Choroid plexus epithelial cell (primary cell): ENCODE results near the gene MOXD1.
"Not testable (repeated sequence)": the region's sequence is repeated elsewhere in the genome, so short reads cannot be mapped to it uniquely, and the experiment has no call there.

ENCODE experiments used
- DNase-seq: peaks from one replicate; pipeline ENCODE4 v3.0.0-alpha.2; 2010; ENCODE audit warnings: low read depth
- H3K4me3 ChIP-seq: 2 replicates; pipeline ENCODE4 v1.5.1; 2011; ENCODE audit warnings: low read depth, mild to moderate bottlenecking, control low read depth, low read length, moderate library complexity
- TF ChIP-seq, protein P1 (sequence below): conservative IDR thresholded peaks from 2 replicates; pipeline ENCODE4 v1.5.1; 2011; ENCODE audit warnings: low read depth, mild to moderate bottlenecking, control low read depth, inconsistent platforms, low read length, moderate library complexity

Gene MOXD1

DNA sequence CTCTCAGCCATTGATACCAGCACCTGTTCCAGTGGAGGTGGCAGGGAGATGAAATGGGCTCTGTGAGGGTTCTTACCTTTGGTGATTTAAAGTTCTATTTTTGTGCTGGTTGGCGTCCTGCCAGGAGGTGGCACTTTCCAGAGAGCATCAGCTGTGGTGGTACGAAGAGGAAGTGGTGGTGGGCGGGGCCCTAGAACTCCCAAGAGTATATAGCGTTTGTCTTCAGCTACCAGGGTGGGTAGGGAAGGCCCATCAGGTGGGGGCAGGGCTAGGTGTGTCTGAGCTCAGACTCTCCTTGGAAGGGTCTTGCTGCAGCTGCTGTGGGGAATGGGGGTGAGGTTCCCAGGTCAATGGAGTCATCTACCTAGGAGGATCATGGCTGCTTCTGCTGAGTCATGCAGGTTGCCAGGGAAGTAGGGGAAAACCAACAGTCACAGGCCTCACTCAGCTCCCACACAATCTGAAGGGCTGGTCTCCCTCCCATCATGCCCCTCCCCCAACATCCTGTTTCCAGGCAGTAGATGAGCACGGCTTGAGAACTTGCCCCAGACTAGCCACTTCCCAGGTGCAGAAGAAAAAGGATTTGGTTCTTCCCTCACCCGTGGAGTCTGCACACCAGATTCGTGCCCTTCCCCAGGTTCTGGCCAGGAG lies 46.6 kb downstream of the MOXD1 start:
- DNase-seq: peak; percentile 30
- no peak overlapping the region for H3K4me3 ChIP-seq
- TF ChIP-seq, protein P1, sequence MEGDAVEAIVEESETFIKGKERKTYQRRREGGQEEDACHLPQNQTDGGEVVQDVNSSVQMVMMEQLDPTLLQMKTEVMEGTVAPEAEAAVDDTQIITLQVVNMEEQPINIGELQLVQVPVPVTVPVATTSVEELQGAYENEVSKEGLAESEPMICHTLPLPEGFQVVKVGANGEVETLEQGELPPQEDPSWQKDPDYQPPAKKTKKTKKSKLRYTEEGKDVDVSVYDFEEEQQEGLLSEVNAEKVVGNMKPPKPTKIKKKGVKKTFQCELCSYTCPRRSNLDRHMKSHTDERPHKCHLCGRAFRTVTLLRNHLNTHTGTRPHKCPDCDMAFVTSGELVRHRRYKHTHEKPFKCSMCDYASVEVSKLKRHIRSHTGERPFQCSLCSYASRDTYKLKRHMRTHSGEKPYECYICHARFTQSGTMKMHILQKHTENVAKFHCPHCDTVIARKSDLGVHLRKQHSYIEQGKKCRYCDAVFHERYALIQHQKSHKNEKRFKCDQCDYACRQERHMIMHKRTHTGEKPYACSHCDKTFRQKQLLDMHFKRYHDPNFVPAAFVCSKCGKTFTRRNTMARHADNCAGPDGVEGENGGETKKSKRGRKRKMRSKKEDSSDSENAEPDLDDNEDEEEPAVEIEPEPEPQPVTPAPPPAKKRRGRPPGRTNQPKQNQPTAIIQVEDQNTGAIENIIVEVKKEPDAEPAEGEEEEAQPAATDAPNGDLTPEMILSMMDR: no peak

DNA sequence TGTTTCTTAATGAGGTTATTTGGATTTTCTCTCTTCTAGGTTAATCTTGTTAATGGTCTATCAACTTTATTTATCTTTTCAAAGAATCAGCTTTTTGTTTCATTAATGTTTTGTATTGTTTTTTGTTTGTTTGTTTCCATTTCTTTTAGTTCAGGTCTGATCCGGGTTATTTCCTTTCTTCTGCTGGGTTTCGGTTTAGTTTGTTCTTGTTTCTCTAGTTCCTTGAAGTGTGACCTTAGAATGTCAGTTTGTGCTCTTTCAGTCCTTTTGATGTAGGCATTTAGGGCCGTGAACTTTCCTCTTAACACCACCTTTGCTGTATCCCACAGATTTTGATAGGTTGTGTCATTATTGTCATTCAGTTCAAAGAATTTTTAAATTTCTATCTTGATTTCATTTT lies 49.3 kb downstream of the MOXD1 start:
- H3K4me3 ChIP-seq, DNase-seq: not testable (repeated sequence)

DNA sequence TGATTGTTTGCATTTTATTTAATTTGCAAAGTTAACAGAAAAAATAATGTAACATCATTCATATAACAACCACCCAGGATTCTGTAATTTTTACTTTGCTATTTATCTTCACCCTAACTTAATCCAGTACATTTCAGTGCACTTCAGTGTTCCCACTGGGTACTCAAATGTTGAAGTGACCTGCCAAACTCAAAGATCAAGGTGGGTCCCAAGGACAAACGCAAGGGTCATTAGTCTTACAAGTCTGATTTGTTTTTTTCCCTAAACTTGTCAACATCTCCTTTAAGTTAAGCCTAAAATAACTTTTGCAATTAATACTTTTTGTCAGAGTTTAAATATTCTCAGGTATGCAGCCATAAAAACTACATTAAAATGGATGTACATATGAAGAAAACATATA lies 53.0 kb downstream of the MOXD1 start:
- TF ChIP-seq, protein P1: no peak
- H3K4me3 ChIP-seq: no peak overlapping the region
- DNase-seq: no peak

DNA sequence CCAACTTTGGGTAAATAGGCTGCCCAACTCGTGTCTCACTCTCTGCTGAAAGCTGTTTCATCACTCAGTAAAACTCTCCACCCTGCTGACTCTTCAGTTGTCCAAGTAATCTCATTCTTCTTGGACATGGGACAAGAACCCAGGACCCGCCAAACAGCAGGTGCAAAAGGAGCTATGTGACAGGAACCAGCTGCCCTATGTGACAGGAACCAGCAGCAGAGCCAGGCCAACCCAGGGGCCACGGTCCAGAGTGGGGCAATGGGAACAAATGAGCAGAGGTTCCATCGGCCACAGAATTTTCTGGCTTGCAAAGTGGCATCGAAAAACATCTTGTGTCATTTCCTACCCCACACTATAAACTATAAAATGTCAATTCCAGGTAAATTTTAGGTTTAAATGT lies 56.5 kb downstream of the MOXD1 start:
- TF ChIP-seq, protein P1: no peak
- no peak overlapping the region for H3K4me3 ChIP-seq
- DNase-seq: no peak

DNA sequence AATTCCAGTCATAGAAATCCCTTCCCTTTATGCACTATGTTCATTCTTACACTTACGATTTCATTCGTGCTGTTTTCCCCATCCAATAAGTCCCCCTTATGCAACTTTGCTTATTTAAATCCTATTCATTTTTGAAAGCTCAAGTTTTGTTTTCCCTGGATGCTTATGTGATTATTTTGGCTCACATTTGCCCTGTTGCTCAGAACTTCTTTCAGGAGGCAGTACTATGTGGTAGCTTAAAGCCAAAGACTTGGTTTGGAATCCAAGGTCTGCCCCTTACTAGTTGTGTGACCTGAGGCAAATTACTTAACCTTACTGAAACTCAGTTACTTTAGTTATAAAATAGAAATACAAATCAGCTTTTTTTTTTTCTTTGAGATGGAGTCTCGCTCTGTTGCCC lies 59.6 kb downstream of the MOXD1 start:
- TF ChIP-seq, protein P1: no peak
- peak; percentile 46 for DNase-seq
- no peak overlapping the region for H3K4me3 ChIP-seq

DNA sequence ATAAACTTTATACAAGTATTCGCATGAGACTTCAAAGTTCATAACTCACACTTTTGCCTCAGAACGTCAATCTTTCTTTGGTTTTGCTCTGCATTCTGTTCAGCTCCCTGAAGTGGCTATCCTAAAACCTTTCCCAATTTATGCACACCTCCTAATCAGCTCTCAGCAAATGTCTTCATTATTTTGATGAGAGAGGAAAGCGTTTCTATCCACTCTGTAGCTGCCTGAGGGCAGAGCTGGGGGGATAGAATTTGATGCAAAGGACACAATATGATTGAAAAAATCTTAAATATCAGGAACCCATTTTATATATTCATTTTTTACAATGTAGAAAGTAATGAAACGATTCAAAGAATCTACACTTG lies 66.8 kb downstream of the MOXD1 start:
- no peak overlapping the region for H3K4me3 ChIP-seq
- no peak for DNase-seq
- TF ChIP-seq, protein P1: no peak

DNA sequence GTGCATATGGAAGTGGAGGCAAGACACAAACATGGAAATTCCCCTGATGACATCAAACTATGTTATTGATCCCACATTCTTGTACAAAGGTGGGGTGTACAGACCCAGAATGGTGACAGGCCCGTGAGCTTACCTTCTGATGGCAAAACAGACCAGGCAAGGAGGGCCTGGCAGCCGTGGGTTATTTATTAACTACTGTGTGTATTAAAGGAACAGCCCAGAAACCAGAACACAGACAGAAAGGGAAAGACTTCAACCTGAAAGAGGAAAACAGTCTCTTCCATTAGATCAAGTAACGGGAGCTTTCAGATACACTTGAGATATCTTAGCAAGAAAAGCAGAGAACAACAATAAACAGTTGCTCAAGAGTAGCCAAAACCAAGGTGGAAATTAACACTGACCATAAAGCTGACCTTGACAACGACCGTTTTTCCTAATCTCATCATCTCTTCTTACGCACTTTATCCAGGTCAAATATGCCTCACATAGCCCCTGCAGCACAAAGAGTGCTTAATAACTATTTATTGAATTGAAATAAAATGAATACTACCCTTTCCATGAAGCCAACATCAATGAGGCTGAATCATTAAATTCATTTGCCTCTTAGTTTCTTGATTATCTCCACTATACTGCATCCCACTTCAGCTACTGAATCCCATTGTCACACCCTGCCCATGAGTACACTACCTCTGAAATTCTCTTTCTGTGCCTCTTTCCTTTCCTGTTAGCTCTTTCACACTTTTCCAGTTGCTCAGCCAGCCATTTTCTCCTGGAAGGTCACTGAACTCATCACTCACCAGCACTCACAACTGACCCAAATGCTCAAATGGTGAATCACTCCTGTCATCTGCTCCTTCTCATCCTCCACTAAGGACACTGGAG lies 67.4 kb downstream of the MOXD1 start:
- H3K4me3 ChIP-seq: no peak overlapping the region
- TF ChIP-seq, protein P1: no peak
- DNase-seq: peak; percentile 87
